ENCODE measurements around the gene C2orf81.

- TF ChIP-seq E2F4 (CRISPR knock-in tag; IDR thresholded peaks at IDR 0.05; ENCODE audit: borderline replicate concordance, low read depth) (no peak), TP53 (CRISPR knock-in tag; IDR thresholded peaks at IDR 0.05) (no peak), E2F1 (CRISPR knock-in tag; IDR thresholded peaks at IDR 0.05) (no peak), ETV6 (CRISPR knock-in tag; IDR thresholded peaks at IDR 0.05) (no peak), GRHL2 (CRISPR knock-in tag; IDR thresholded peaks at IDR 0.05; ENCODE audit: insufficient replicate concordance, severe bottlenecking) (no peak), NR3C1 (CRISPR knock-in tag; conservative IDR thresholded peaks at IDR 0.05; ENCODE audit: low read depth) (no peak), ZNF416 (CRISPR knock-in tag; IDR thresholded peaks at IDR 0.05) (no peak), FOXP1 (CRISPR knock-in tag; IDR thresholded peaks at IDR 0.05; ENCODE audit: borderline replicate concordance) (no peak)
- TF ChIP-seq, protein P1, sequence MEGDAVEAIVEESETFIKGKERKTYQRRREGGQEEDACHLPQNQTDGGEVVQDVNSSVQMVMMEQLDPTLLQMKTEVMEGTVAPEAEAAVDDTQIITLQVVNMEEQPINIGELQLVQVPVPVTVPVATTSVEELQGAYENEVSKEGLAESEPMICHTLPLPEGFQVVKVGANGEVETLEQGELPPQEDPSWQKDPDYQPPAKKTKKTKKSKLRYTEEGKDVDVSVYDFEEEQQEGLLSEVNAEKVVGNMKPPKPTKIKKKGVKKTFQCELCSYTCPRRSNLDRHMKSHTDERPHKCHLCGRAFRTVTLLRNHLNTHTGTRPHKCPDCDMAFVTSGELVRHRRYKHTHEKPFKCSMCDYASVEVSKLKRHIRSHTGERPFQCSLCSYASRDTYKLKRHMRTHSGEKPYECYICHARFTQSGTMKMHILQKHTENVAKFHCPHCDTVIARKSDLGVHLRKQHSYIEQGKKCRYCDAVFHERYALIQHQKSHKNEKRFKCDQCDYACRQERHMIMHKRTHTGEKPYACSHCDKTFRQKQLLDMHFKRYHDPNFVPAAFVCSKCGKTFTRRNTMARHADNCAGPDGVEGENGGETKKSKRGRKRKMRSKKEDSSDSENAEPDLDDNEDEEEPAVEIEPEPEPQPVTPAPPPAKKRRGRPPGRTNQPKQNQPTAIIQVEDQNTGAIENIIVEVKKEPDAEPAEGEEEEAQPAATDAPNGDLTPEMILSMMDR (IDR thresholded peaks at IDR 0.05), result no peak
- TF ChIP-seq, protein P2, sequence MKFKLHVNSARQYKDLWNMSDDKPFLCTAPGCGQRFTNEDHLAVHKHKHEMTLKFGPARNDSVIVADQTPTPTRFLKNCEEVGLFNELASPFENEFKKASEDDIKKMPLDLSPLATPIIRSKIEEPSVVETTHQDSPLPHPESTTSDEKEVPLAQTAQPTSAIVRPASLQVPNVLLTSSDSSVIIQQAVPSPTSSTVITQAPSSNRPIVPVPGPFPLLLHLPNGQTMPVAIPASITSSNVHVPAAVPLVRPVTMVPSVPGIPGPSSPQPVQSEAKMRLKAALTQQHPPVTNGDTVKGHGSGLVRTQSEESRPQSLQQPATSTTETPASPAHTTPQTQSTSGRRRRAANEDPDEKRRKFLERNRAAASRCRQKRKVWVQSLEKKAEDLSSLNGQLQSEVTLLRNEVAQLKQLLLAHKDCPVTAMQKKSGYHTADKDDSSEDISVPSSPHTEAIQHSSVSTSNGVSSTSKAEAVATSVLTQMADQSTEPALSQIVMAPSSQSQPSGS (CRISPR knock-in tag; IDR thresholded peaks at IDR 0.05; ENCODE audit: borderline replicate concordance, low read depth), result no peak
Observed at GRCh38 chr2:74417197-74417596, 4.2 kb downstream of the C2orf81 start.

Data from WTC11 (cell line).